T-cell (primary cell): ENCODE measurements around the gene IER5L. TPM values are rescaled to one million over a fixed set of nuclear protein-coding genes. Genes with fewer than 3 reads are reported as not detected.

ENCODE experiments used
- ATAC-seq, 4 experiments: fragments of 200-7000 bp in 3 of 4; fragments of 150-1000 bp in 1 of 4; cut with Tn5 transposase; replicated peaks in 1 of 4; 1 replicate in 3 of 4; 2 replicates in 1 of 4; pipeline ENCODE4 v1.10.0; 2021; ENCODE audit warnings: moderate library complexity in 3 of 4, mild to moderate bottlenecking in 2 of 4, moderate number of reproducible peaks in 1 of 4
- CTCF ChIA-PET, 2 donors: fragments of 300-600 bp; sonication (Branson Sonifier 250); formaldehyde crosslinking; loops; one replicate each; lab custom pipeline; 2022; ENCODE audit warnings: antibody characterized with exemption in 2 of 2; lab: Charles Lee
- POLR2A ChIA-PET, 2 donors: fragments of 300-600 bp; sonication (Branson Sonifier 250); formaldehyde crosslinking; loops; one replicate each; lab custom pipeline; 2022; ENCODE audit warnings: antibody characterized with exemption in 2 of 2; lab: Charles Lee
- DNase-seq, 35 experiments: peaks; one replicate each; pipeline versions ENCODE4 v3.0.0 to v3.0.0-alpha.2; 2013 to 2023
- H3K27ac ChIP-seq: one replicate; pipeline ENCODE4 v1.5.1; 2013; ENCODE audit warnings: low read length
- H3K27me3 ChIP-seq, 2 experiments: replicated peaks in 1 of 2; 1 replicate in 1 of 2; 2 replicates in 1 of 2; pipeline versions ENCODE4 v1.6.1 to v1.7.0; 2013; ENCODE audit warnings: low read length in 1 of 2, mixed read lengths in 1 of 2; ENCODE audit not compliant: control insufficient read depth in 2 of 2, insufficient read depth in 2 of 2; ENCODE audit errors: extremely low read depth in 1 of 2
- H3K36me3 ChIP-seq, 2 donors: 1 replicate in 1 of 2; 2 replicates in 1 of 2; pipeline versions ENCODE4 v1.6.1 to v1.7.0; 2013; ENCODE audit warnings: low read length in 1 of 2; ENCODE audit not compliant: control insufficient read depth in 2 of 2, insufficient read depth in 1 of 2; ENCODE audit errors: extremely low read depth in 1 of 2
- H3K4me1 ChIP-seq, 2 experiments: 1 replicate in 1 of 2; 2 replicates in 1 of 2; pipeline versions ENCODE4 v1.6.1 to v1.7.0; 2013; ENCODE audit warnings: low read length in 2 of 2, mixed read lengths in 1 of 2; ENCODE audit not compliant: insufficient read depth in 2 of 2, control insufficient read depth in 1 of 2; ENCODE audit errors: extremely low read depth in 1 of 2
- H3K4me3 ChIP-seq, 2 donors: 1 replicate in 1 of 2; 2 replicates in 1 of 2; pipeline versions ENCODE4 v1.5.1 to v1.7.0; 2013; ENCODE audit warnings: mild to moderate bottlenecking in 2 of 2, low read length in 1 of 2, moderate library complexity in 1 of 2; ENCODE audit not compliant: control insufficient read depth in 1 of 2; ENCODE audit errors: extremely low read depth in 1 of 2
- H3K9me3 ChIP-seq: 2 replicates; pipeline ENCODE4 v1.7.0; 2013
- H3K27ac Mint-ChIP-seq, 2 donors: one replicate each; pipeline ENCODE4 v1.8.0; 2020 to 2021; ENCODE audit warnings: mild to moderate bottlenecking in 2 of 2, mixed read lengths in 2 of 2
- H3K27me3 Mint-ChIP-seq, 2 donors: one replicate each; pipeline ENCODE4 v1.8.0; 2021 to 2022; ENCODE audit warnings: mixed read lengths in 2 of 2
- H3K36me3 Mint-ChIP-seq: one replicate; pipeline ENCODE4 v1.8.0; 2021; ENCODE audit warnings: mixed read lengths
- H3K4me1 Mint-ChIP-seq, 3 donors: one replicate each; pipeline ENCODE4 v1.8.0; 2020 to 2022; ENCODE audit warnings: mixed read lengths in 3 of 3, mild to moderate bottlenecking in 1 of 3
- H3K4me3 Mint-ChIP-seq, 3 donors: one replicate each; pipeline ENCODE4 v1.8.0; 2020 to 2022; ENCODE audit warnings: mild to moderate bottlenecking in 3 of 3, mixed read lengths in 3 of 3, moderate library complexity in 3 of 3
- H3K9me3 Mint-ChIP-seq, 3 donors: one replicate each; pipeline ENCODE4 v1.8.0; 2020 to 2022; ENCODE audit warnings: mixed read lengths in 3 of 3
- WGBS: methylation state at CpG from one replicate; pipeline ENCODE4 v1.1.5; 2013; ENCODE audit warnings: missing lambda C conversion rate; ENCODE audit not compliant: insufficient coverage; 5-methylcytosine and 5-hydroxymethylcytosine counted together
- total RNA-seq, 35 experiments: library from RNA in 6 of 35; stranded (reverse) in 6 of 35; fragments of 120-200 nt in 1 of 35; gene quantifications; one replicate each; pipeline versions ENCODE4 v1.2.1 to v1.2.4 and lab custom pipeline; 2013 to 2026

Gene IER5L
- total RNA-seq, 5 donors from 2014 or later (not counting 1 experiment from before 2014, with no cell fraction given) = 1.3 to 7.7 (median 6.7) TPM

DNA sequence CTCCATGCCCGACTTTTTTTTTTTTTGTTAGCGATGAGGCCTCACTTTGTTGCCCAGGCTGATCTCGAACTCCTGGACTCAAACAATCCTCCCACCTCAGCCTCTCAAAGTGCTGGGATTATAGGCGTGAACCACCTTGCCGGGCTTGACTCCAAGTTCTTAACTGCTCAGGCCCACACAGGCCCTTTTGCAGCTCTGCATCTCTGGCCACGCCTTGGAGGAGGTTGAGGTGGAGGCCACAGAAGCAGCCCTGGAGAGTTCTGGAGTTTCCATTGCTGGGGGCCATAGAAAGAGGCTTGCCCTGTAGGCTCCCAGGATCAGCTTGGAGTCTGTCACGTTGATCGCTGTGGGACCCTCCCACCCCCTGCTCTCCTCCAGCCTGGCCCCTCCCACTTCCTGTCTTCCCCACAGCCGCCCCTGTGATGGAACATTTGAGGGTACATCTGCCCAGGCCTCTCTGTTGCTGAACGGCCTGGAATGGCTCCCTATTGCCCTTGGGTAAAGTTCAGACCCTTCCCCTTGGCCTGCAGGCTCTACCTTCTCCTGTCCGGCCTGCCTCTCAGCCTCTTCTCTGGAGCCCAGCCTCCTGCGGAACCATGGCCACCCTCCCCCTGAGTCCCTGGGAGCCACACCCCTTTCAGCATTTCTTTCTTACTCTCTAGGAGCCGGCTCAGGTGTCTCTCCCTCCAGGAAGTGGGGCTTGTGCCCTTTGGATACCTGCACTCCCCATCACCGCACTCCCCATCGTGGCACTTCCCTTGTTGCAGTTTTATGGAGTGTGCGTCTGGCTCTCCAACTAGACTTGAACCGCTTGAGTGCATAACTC lies 30.4 kb upstream of the IER5L start:
- CTCF ChIA-PET = interaction anchor here in 1 of 2 donors (0.6 kb wide), 1 partner anchor 72 kb away, joined by 3 read pairs; no protein-coding TSS in a partner anchor

DNA sequence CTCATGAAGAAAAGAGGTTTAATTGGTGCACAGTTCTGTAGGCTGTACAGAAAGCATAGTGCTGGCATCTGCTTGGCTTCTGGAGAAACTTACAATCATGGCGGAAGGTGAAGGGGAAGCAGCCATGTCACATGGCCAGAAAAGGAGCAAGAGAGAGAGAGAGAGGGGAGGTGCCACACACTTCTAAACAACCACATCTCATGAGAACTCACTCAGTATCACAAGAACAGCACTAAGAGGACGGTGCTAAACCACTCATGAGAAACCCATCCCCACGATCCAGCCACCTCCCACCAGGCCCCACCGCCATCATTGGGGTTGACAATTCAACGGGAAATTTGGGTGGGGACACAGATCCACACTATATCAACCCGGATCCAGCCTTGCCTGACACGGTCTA lies 28.8 kb upstream of the IER5L start:
- peak in 3 of 4 experiments; percentile 48 to 62 (median 49) for ATAC-seq
- CTCF ChIA-PET = no interaction called here

More for the DNA sequence above, 30.4 kb upstream of the IER5L start:
- ATAC-seq (peak; percentile 54 to 75 (median 66)), DNase-seq (peak in 24 of 35 experiments; percentile 8 to 57 (median 25))
- H3K9me3 Mint-ChIP-seq = no peaks in the 10 kb centered on the region
- peak overlapping the region; percentile 39 to 75 (median 47) for H3K4me3 Mint-ChIP-seq
- no peaks in the 10 kb centered on the region for H3K9me3 ChIP-seq
- H3K27me3 ChIP-seq = peaks cover 0 to 5% of the 10 kb centered on the region in 2 experiments
- peak overlapping the region; percentile 10 for H3K27ac ChIP-seq
- H3K4me3 ChIP-seq = peak overlapping the region; percentile 18 to 46
- H3K27ac Mint-ChIP-seq = peak overlapping the region; percentile 71 to 90
- WGBS = 63% methylated on average over 11 of the region's 17 CpGs
- POLR2A ChIA-PET = no interaction called here
- no peaks in the 10 kb centered on the region for H3K27me3 Mint-ChIP-seq
- H3K36me3 ChIP-seq = no peaks in the 10 kb centered on the region
- no peaks in the 10 kb centered on the region for H3K36me3 Mint-ChIP-seq
- peaks cover 23 to 32% (median 31%) of the 10 kb centered on the region in 3 donors for H3K4me1 Mint-ChIP-seq
- peaks cover 29 to 44% of the 10 kb centered on the region in 2 experiments for H3K4me1 ChIP-seq

DNA sequence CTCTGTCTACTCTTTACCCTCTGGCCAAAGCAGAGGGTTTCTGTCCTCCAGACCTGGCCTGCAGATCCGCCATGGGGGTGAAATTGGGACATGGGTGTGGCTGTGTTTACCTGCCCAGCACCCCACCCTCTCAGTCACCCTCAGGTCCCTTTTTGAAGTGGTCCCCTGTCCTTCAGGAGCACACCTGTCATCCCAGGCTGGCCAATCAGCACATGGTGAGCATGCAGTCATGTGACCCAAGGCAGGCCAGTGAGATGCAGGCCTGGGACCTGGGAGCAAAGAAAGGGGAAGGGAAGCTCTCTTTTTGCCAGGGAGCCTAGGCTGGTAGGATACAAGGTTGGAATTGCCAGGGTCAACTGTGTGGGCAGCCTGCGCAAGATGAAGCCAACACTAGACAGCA lies 28.3 kb upstream of the IER5L start:
- DNase-seq (no peak), ATAC-seq (no peak)
- Histone ChIP-seq H3K27ac (peak overlapping the region; percentile 42), H3K9me3 (no peaks in the 10 kb centered on the region), H3K36me3 (no peaks in the 10 kb centered on the region), H3K4me1 (peaks cover 29 to 54% of the 10 kb centered on the region in 2 experiments), H3K4me3 (no peak overlapping the region), H3K27me3 (peaks cover 0 to 5% of the 10 kb centered on the region in 2 experiments)
- H3K27ac Mint-ChIP-seq = peak overlapping the region; percentile 32 to 97
- H3K4me3 Mint-ChIP-seq = peak overlapping the region in 1 of 3 donors; percentile 75
- no peaks in the 10 kb centered on the region for H3K9me3 Mint-ChIP-seq
- POLR2A ChIA-PET = interaction anchor here in 1 of 2 donors (0.5 kb wide), 1 partner anchor 15 kb away, joined by 6 read pairs; no protein-coding TSS in a partner anchor
- no peaks in the 10 kb centered on the region for H3K36me3 Mint-ChIP-seq
- CTCF ChIA-PET = no interaction called here
- WGBS = 100% methylated on average over 1 of the region's 2 CpGs
- H3K4me1 Mint-ChIP-seq = peaks cover 23 to 36% (median 35%) of the 10 kb centered on the region in 3 donors
- no peaks in the 10 kb centered on the region for H3K27me3 Mint-ChIP-seq

More for the DNA sequence above, 28.8 kb upstream of the IER5L start:
- H3K9me3 ChIP-seq = no peaks in the 10 kb centered on the region
- Mint-ChIP-seq H3K36me3 (no peaks in the 10 kb centered on the region), H3K9me3 (no peaks in the 10 kb centered on the region), H3K4me3 (peak overlapping the region in 2 of 3 donors; percentile 31 to 75), H3K4me1 (peaks cover 23 to 36% (median 35%) of the 10 kb centered on the region in 3 donors), H3K27me3 (no peaks in the 10 kb centered on the region), H3K27ac (peak overlapping the region; percentile 32 to 97)
- no peak overlapping the region for H3K4me3 ChIP-seq
- peaks cover 0 to 5% of the 10 kb centered on the region in 2 experiments for H3K27me3 ChIP-seq
- peak in 21 of 35 experiments; percentile 7 to 66 (median 19) for DNase-seq
- no peaks in the 10 kb centered on the region for H3K36me3 ChIP-seq
- POLR2A ChIA-PET = interaction anchor here in 1 of 2 donors (0.6 kb wide), 1 partner anchor 15 kb away, joined by 3 read pairs; no protein-coding TSS in a partner anchor
- H3K4me1 ChIP-seq = peaks cover 29 to 54% of the 10 kb centered on the region in 2 experiments
- peak overlapping the region; percentile 42 for H3K27ac ChIP-seq
- WGBS = 47% methylated on average over 6 of the region's 7 CpGs

DNA sequence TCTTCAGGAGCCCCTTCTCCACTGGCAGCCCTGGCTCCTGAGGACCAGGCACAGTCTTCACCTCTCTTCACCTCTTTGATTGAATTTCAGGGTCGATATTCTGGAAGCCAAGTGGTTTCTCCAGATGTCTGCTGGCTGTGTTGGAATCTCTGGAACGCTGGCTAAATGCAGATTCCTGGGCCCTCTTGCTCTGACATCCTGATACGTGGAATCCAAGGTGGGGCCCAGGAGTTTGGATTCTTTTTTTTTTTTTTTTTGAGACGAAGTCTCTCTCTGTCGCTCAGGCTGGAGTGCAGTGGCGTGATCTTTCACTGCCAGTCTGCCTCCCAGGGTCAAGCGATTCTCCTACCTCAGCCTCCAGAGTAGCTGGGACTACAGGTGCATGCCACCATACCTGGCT lies 26.8 kb upstream of the IER5L start:
- Mint-ChIP-seq H3K36me3 (no peaks in the 10 kb centered on the region), H3K4me1 (peaks cover 26 to 36% (median 33%) of the 10 kb centered on the region in 3 donors), H3K27ac (no peak overlapping the region), H3K27me3 (no peaks in the 10 kb centered on the region), H3K4me3 (peak overlapping the region in 2 of 3 donors; percentile 13 to 31), H3K9me3 (no peaks in the 10 kb centered on the region)
- DNase-seq (no peak), ATAC-seq (no peak)
- WGBS = 100% methylated on average over 1 of the region's 7 CpGs
- ChIA-PET CTCF (no interaction called here), POLR2A (interaction anchor here in 1 of 2 donors (0.5 to 0.7 kb wide), 2 partner anchors 31 to 52 kb away, joined by 3 to 5 read pairs; no protein-coding TSS in a partner anchor)
- Histone ChIP-seq H3K4me3 (no peak overlapping the region), H3K9me3 (no peaks in the 10 kb centered on the region), H3K36me3 (no peaks in the 10 kb centered on the region), H3K27me3 (peaks cover 0 to 5% of the 10 kb centered on the region in 2 experiments), H3K27ac (no peak overlapping the region), H3K4me1 (peaks cover 29 to 54% of the 10 kb centered on the region in 2 experiments)

DNA sequence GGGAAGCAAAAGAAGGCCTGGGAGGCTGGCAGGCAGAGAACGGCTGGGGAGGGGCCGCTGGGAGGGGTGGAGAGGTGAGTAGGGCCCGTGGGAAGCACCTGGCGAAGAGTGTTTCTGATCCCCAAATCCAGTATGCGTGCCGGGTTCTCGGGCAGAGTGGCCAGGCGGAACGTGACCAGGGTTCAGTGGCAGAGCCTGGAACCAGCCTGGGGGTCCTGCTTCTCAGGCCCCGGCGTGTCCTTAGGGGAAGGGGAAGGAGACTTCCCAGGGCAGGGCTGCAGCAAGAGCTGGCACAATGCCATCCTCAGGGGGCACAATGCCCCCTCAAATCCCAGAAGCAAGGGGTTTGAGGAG lies 25.5 kb upstream of the IER5L start:
- H3K9me3 ChIP-seq = no peaks in the 10 kb centered on the region
- WGBS = 79% methylated on average over 7 of the region's 11 CpGs
- DNase-seq (no peak), ATAC-seq (no peak)
- H3K27ac Mint-ChIP-seq = no peak overlapping the region
- peaks cover 0 to 5% of the 10 kb centered on the region in 2 donors for H3K27me3 Mint-ChIP-seq
- H3K4me1 ChIP-seq = peaks cover 21 to 41% of the 10 kb centered on the region in 2 experiments
- peak overlapping the region in 2 of 3 donors; percentile 69 to 70 for H3K4me3 Mint-ChIP-seq
- ChIA-PET CTCF (no interaction called here), POLR2A (no interaction called here)
- H3K9me3 Mint-ChIP-seq = no peaks in the 10 kb centered on the region
- H3K4me1 Mint-ChIP-seq = peaks cover 24 to 32% (median 26%) of the 10 kb centered on the region in 3 donors
- peaks cover 0 to 8% of the 10 kb centered on the region in 2 experiments for H3K27me3 ChIP-seq
- H3K27ac ChIP-seq = no peak overlapping the region
- peak overlapping the region in 1 of 2 donors; percentile 72 for H3K4me3 ChIP-seq
- no peaks in the 10 kb centered on the region for H3K36me3 ChIP-seq
- H3K36me3 Mint-ChIP-seq = no peaks in the 10 kb centered on the region
